Measurements from ENCODE around the gene RAB21. TPM values are rescaled to one million over a fixed set of nuclear protein-coding genes. Genes with fewer than 3 reads are reported as not detected.

Gene RAB21
- total RNA-seq, 4 donors from 2014 or later: 11.2 to 34.7 (median 14.2) TPM

DNA sequence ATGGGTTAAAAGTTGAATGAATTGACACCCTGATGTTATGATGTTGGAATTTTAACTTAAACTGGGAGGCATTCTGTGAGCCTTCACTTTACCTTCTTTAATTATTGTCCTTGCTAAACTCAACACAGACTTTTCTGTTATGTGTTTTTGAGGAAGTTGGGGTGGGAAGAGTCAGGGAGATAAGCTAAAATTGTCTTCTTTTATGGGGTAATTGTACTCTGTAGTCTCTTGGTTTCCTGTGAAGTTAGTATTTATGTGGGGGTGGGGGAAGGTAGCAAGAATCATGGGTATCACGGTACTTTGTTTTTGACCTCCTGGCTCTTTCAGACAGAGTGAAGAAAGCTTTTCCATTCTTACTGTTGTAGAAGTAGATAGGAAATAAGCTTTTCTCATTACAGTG lies 32.9 kb downstream of the RAB21 start:
- H3K36me3 ChIP-seq: peaks cover 0 to 55% (median 0%) of the 10 kb centered on the region in 3 donors
- no peak overlapping the region for H3K27ac ChIP-seq
- H3K4me1 ChIP-seq: peaks cover 0 to 4% (median 0%) of the 10 kb centered on the region in 4 donors

DNA sequence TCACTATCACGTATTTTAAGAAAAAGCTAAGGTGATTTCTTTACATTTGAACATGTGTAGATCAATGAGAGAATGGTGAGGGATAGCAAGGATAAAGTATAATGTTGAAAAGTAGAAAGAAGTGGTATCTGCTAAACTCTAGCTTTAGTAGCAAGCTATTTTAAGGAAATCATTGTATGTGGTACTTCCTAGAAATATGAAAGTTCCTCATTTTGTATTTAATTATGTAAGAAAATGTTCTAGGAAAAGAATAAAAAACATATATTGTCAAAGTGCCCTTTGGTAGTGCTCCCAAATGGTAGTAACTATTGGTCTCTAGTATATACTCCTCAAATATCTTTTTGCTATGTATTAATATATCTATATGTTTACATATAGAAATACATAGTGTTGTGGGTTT lies 35.7 kb downstream of the RAB21 start:
- Histone ChIP-seq H3K4me3 (no peak overlapping the region), H3K36me3 (peaks cover 0 to 37% (median 0%) of the 10 kb centered on the region in 3 donors), H3K4me1 (peaks cover 0 to 4% (median 0%) of the 10 kb centered on the region in 4 donors), H3K9me3 (no peaks in the 10 kb centered on the region), H3K27ac (no peak overlapping the region), H3K27me3 (no peaks in the 10 kb centered on the region)
- TF ChIP-seq CTCF (IDR thresholded peaks at IDR 0.05) (no peak), POLR2A (IDR thresholded peaks at IDR 0.05) (no peak)
- no peak for DNase-seq

More for the DNA sequence above, 32.9 kb downstream of the RAB21 start:
- no peak for TF ChIP-seq POLR2A (IDR thresholded peaks at IDR 0.05)
- no peak for TF ChIP-seq CTCF (IDR thresholded peaks at IDR 0.05)
- no peak for DNase-seq
- Histone ChIP-seq H3K4me3 (no peak overlapping the region), H3K9me3 (no peaks in the 10 kb centered on the region), H3K27me3 (no peaks in the 10 kb centered on the region)

- H3K27ac ChIP-seq: no peak overlapping the region
- DNase-seq: no peak
- H3K27me3 ChIP-seq: no peaks in the 10 kb centered on the region
- H3K4me3 ChIP-seq: no peak overlapping the region
- peaks cover 0 to 4% (median 0%) of the 10 kb centered on the region in 4 donors for H3K4me1 ChIP-seq
- H3K9me3 ChIP-seq: no peaks in the 10 kb centered on the region
- TF ChIP-seq POLR2A (IDR thresholded peaks at IDR 0.05): no peak
- no peak for TF ChIP-seq CTCF (IDR thresholded peaks at IDR 0.05)
- peaks cover 0 to 24% (median 0%) of the 10 kb centered on the region in 3 donors for H3K36me3 ChIP-seq
Observed at GRCh38 chr12:71791473-71792150, 36.9 kb downstream of the RAB21 start.

GRCh38 chr12:71792599-71792998 lies 37.9 kb downstream of the RAB21 start:
- Histone ChIP-seq H3K4me1 (peaks cover 0 to under 1% (median 0%) of the 10 kb centered on the region in 4 donors), H3K36me3 (peaks cover 0 to 17% (median 0%) of the 10 kb centered on the region in 3 donors), H3K4me3 (no peak overlapping the region), H3K27ac (no peak overlapping the region), H3K9me3 (no peaks in the 10 kb centered on the region), H3K27me3 (no peaks in the 10 kb centered on the region)
- TF ChIP-seq CTCF (IDR thresholded peaks at IDR 0.05) (no peak), POLR2A (IDR thresholded peaks at IDR 0.05) (no peak)
- DNase-seq: no peak

GRCh38 chr12:71795901-71796300 lies 41.2 kb downstream of the RAB21 start:
- no peaks in the 10 kb centered on the region for H3K27me3 ChIP-seq
- H3K4me1 ChIP-seq: no peaks in the 10 kb centered on the region
- no peak overlapping the region for H3K4me3 ChIP-seq
- DNase-seq: no peak
- TF ChIP-seq CTCF (IDR thresholded peaks at IDR 0.05) (no peak), POLR2A (IDR thresholded peaks at IDR 0.05) (no peak)
- H3K36me3 ChIP-seq: peaks cover 0 to 3% (median 0%) of the 10 kb centered on the region in 3 donors
- H3K27ac ChIP-seq: no peak overlapping the region
- no peaks in the 10 kb centered on the region for H3K9me3 ChIP-seq

All from Peyer's patch (tissue), 4 donors.